ENCODE data around the gene CIB1.

DNA sequence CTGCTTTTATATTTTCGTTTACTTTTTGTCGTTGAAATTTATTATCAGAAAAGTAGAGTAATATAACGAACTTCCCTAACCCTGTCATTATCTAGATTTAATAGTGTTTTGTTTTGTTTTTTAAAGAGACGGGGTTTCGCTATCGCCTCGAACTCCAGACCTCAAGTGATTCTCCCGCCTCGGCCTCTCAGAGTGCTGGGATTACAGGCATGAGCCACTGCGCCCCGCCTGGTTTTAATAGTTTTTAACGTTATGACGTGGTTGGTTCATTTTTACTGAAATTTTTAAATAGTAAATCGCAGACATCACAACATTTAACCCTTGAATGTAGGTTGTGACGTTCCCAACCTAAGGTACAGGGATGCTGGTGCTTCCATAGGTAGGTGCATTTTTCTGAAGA, 32.7 kb upstream of the CIB1 start:
- no peak for TF ChIP-seq CTCF (IDR thresholded peaks at IDR 0.05)
- no peak for TF ChIP-seq POLR2A (IDR thresholded peaks at IDR 0.05)

Data from uterus (tissue), 2 donors.